ENCODE results near the gene KDM4B. TPM values are rescaled to one million over a fixed set of nuclear protein-coding genes. Genes with fewer than 3 reads are reported as not detected.

KDM4B gene
- total and polyA plus RNA-seq, 2 donors from 2014 or later: 6.6 to 35.7 TPM

- no peak for TF ChIP-seq CTCF (IDR thresholded peaks at IDR 0.05; ENCODE audit: borderline replicate concordance, extremely low read depth, insufficient read depth)
- H3K4me3 ChIP-seq (ENCODE audit: low read length in 3 of 3): no peak overlapping the region
- no peaks in the 10 kb centered on the region for H3K9me3 ChIP-seq (ENCODE audit: control insufficient read depth in 2 of 3, insufficient read depth in 1 of 3, low read length in 3 of 3)
- no peaks in the 10 kb centered on the region for H3K4me1 ChIP-seq (ENCODE audit: control insufficient read depth in 2 of 3, insufficient read depth in 2 of 3, low read depth in 1 of 3, low read length in 3 of 3)
- H3K36me3 ChIP-seq (ENCODE audit: control insufficient read depth in 2 of 3, insufficient read depth in 3 of 3, low read length in 3 of 3): peaks cover 0 to 32% (median 8%) of the 10 kb centered on the region in 3 donors
- intact Hi-C loops (cut with DNase I): no loop called here
- no peak for FAIRE-seq
- no peak for DNase-seq
- H3K27ac ChIP-seq (ENCODE audit: low read depth in 2 of 2, low read length in 2 of 2): no peak overlapping the region
- H3K9ac ChIP-seq (ENCODE audit: low read length in 3 of 3): no peak overlapping the region
- H3K27me3 ChIP-seq (ENCODE audit: control insufficient read depth, insufficient read depth, low read length): no peaks in the 10 kb centered on the region
Measured at GRCh38 chr19:5078182-5078581, 109.3 kb downstream of the KDM4B start.

GRCh38 chr19:5078666-5079065 is 109.8 kb downstream of the KDM4B start:
- intact Hi-C loops (cut with DNase I): no loop called here
- Histone ChIP-seq H3K27me3 (ENCODE audit: control insufficient read depth, insufficient read depth, low read length) (no peaks in the 10 kb centered on the region), H3K9ac (ENCODE audit: low read length in 3 of 3) (no peak overlapping the region), H3K36me3 (ENCODE audit: control insufficient read depth in 2 of 3, insufficient read depth in 3 of 3, low read length in 3 of 3) (peaks cover 0 to 32% (median 8%) of the 10 kb centered on the region in 3 donors), H3K27ac (ENCODE audit: low read depth in 2 of 2, low read length in 2 of 2) (no peak overlapping the region), H3K4me3 (ENCODE audit: low read length in 3 of 3) (no peak overlapping the region), H3K4me1 (ENCODE audit: control insufficient read depth in 2 of 3, insufficient read depth in 2 of 3, low read depth in 1 of 3, low read length in 3 of 3) (no peaks in the 10 kb centered on the region), H3K9me3 (ENCODE audit: control insufficient read depth in 2 of 3, insufficient read depth in 1 of 3, low read length in 3 of 3) (no peaks in the 10 kb centered on the region)
- FAIRE-seq (no peak), DNase-seq (no peak)
- no peak for TF ChIP-seq CTCF (IDR thresholded peaks at IDR 0.05; ENCODE audit: borderline replicate concordance, extremely low read depth, insufficient read depth)

- TF ChIP-seq CTCF (IDR thresholded peaks at IDR 0.05; ENCODE audit: borderline replicate concordance, extremely low read depth, insufficient read depth): no peak
- intact Hi-C loops (cut with DNase I): no loop called here
- H3K9me3 ChIP-seq (ENCODE audit: control insufficient read depth in 2 of 3, insufficient read depth in 1 of 3, low read length in 3 of 3): no peaks in the 10 kb centered on the region
- no peak overlapping the region for H3K27ac ChIP-seq (ENCODE audit: low read depth in 2 of 2, low read length in 2 of 2)
- no peaks in the 10 kb centered on the region for H3K4me1 ChIP-seq (ENCODE audit: control insufficient read depth in 2 of 3, insufficient read depth in 2 of 3, low read depth in 1 of 3, low read length in 3 of 3)
- DNase-seq: no peak
- FAIRE-seq: no peak
- no peak overlapping the region for H3K9ac ChIP-seq (ENCODE audit: low read length in 3 of 3)
- no peaks in the 10 kb centered on the region for H3K27me3 ChIP-seq (ENCODE audit: control insufficient read depth, insufficient read depth, low read length)
- peaks cover 0 to 28% (median 8%) of the 10 kb centered on the region in 3 donors for H3K36me3 ChIP-seq (ENCODE audit: control insufficient read depth in 2 of 3, insufficient read depth in 3 of 3, low read length in 3 of 3)
- no peak overlapping the region for H3K4me3 ChIP-seq (ENCODE audit: low read length in 3 of 3)
Measured at GRCh38 chr19:5079071-5079774, 110.3 kb downstream of the KDM4B start.
